Measurements from ENCODE around the gene PEX26.

Gene PEX26

DNA sequence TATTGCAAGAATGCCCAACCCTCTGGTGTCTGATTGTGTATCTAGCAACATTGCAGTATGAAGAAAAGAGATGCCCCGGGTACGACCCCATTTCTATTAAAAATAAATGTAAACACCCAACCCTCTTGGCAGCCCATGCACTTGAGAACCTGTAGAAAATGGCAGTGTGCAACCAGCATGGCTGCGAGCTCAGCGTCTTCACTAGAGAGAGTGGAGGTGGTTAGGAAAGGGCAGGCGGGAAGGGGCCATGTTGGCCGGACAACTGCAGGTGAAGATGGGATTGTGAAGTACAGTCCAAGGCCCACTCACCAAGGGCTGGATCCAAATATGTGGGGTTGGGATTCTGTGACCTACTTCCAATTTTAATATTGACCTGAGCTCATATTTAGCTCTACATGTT is 15.9 kb downstream of the PEX26 start:
- ChIA-PET POLR2A (no interaction called here), CTCF (interaction anchor here (0.8 kb wide), 1 partner anchor 17 kb away, joined by 3 read pairs; no protein-coding TSS in a partner anchor)
- H3K4me3 ChIP-seq (ENCODE audit: control insufficient read depth in 1 of 7, extremely low read depth in 1 of 7, insufficient read depth in 4 of 7, low read depth in 2 of 7, low read length in 6 of 7), result no peak overlapping the region
- H3K9me3 ChIP-seq (ENCODE audit: control extremely low read depth in 1 of 5, control insufficient read depth in 4 of 5, insufficient read depth in 2 of 5, low read depth in 1 of 5, low read length in 4 of 5), result peaks cover 0 to 2% (median 0%) of the 10 kb centered on the region in 5 experiments
- no peaks in the 10 kb centered on the region for H3K27me3 ChIP-seq (replicated peaks in 2 of 5; ENCODE audit: control insufficient read depth in 4 of 5, insufficient read depth in 5 of 5, low read length in 4 of 5)
- peaks cover 9 to 31% (median 22%) of the 10 kb centered on the region in 4 experiments for H3K36me3 ChIP-seq (ENCODE audit: control insufficient read depth in 4 of 4, insufficient read depth in 4 of 4, low read length in 3 of 4)
- no peak for DNase-seq
- H3K4me1 ChIP-seq (ENCODE audit: control extremely low read depth in 1 of 4, control insufficient read depth in 4 of 4, insufficient read depth in 4 of 4, low read length in 3 of 4), result no peaks in the 10 kb centered on the region
- no peak overlapping the region for H3K27ac ChIP-seq (ENCODE audit: insufficient read depth in 1 of 2, low read depth in 1 of 2, low read length in 2 of 2, poor library complexity in 1 of 2, severe bottlenecking in 2 of 2)
- WGBS (ENCODE audit: insufficient coverage), result 100% methylated on average over 4 of the region's 6 CpGs

DNA sequence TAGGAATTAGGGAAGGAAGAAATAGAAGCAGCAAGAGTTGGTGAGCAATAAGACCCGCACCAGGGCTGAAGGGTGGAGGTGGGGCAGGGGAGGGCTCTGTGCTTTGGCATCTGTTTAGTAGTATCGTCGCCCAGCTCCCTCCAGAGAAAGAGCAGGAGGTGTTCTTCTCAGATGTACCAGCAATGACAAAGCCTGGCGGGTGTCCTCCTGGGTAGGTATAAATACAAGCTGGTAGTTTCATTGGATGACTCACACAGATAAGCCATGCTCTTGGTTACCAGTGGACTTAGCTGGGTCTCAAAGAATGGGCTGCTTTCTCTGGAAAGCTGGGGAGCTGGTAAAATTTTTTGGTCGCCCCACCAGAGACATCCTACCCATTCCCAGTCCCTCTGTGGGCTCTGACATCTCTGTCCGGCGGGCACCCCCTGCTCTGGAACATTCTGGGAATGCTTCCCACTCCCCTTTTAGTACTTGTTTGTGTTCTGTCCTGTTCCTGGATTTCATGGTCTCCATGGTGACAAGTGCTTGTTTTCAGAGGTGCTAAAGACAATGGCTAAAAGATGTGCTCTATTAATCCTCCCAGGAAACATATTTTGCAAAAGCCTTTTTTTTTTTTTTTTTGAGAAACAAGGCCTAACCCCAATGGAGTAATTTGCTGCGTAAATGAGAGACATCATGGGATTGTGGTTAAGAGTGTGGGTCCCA is 17.5 kb downstream of the PEX26 start:
- no peaks in the 10 kb centered on the region for H3K4me1 ChIP-seq (ENCODE audit: control extremely low read depth in 1 of 4, control insufficient read depth in 4 of 4, insufficient read depth in 4 of 4, low read length in 3 of 4)
- no peak overlapping the region for H3K4me3 ChIP-seq (ENCODE audit: control insufficient read depth in 1 of 7, extremely low read depth in 1 of 7, insufficient read depth in 4 of 7, low read depth in 2 of 7, low read length in 6 of 7)
- H3K27ac ChIP-seq (ENCODE audit: insufficient read depth in 1 of 2, low read depth in 1 of 2, low read length in 2 of 2, poor library complexity in 1 of 2, severe bottlenecking in 2 of 2), result no peak overlapping the region
- no peak for DNase-seq
- peaks cover 9 to 19% (median 14%) of the 10 kb centered on the region in 4 experiments for H3K36me3 ChIP-seq (ENCODE audit: control insufficient read depth in 4 of 4, insufficient read depth in 4 of 4, low read length in 3 of 4)
- no peaks in the 10 kb centered on the region for H3K27me3 ChIP-seq (replicated peaks in 2 of 5; ENCODE audit: control insufficient read depth in 4 of 5, insufficient read depth in 5 of 5, low read length in 4 of 5)
- POLR2A ChIA-PET, result interaction anchor here (0.6 kb wide), 1 partner anchor 15 kb away, joined by 4 read pairs; no protein-coding TSS in a partner anchor
- WGBS (ENCODE audit: insufficient coverage), result 98% methylated on average over 7 of the region's 8 CpGs
- peaks cover 0 to 2% (median 0%) of the 10 kb centered on the region in 5 experiments for H3K9me3 ChIP-seq (ENCODE audit: control extremely low read depth in 1 of 5, control insufficient read depth in 4 of 5, insufficient read depth in 2 of 5, low read depth in 1 of 5, low read length in 4 of 5)
- CTCF ChIA-PET, result interaction anchor here (1.5 kb wide), 1 partner anchor 19 kb away, joined by 3 read pairs; no protein-coding TSS in a partner anchor

- Histone ChIP-seq H3K4me1 (ENCODE audit: control extremely low read depth in 1 of 4, control insufficient read depth in 4 of 4, insufficient read depth in 4 of 4, low read length in 3 of 4) (no peaks in the 10 kb centered on the region), H3K9me3 (ENCODE audit: control extremely low read depth in 1 of 5, control insufficient read depth in 4 of 5, insufficient read depth in 2 of 5, low read depth in 1 of 5, low read length in 4 of 5) (peaks cover 0 to 2% (median 0%) of the 10 kb centered on the region in 5 experiments), H3K4me3 (ENCODE audit: control insufficient read depth in 1 of 7, extremely low read depth in 1 of 7, insufficient read depth in 4 of 7, low read depth in 2 of 7, low read length in 6 of 7) (no peak overlapping the region), H3K27me3 (replicated peaks in 2 of 5; ENCODE audit: control insufficient read depth in 4 of 5, insufficient read depth in 5 of 5, low read length in 4 of 5) (no peaks in the 10 kb centered on the region), H3K27ac (ENCODE audit: insufficient read depth in 1 of 2, low read depth in 1 of 2, low read length in 2 of 2, poor library complexity in 1 of 2, severe bottlenecking in 2 of 2) (no peak overlapping the region), H3K36me3 (ENCODE audit: control insufficient read depth in 4 of 4, insufficient read depth in 4 of 4, low read length in 3 of 4) (peaks cover 2 to 16% (median 8%) of the 10 kb centered on the region in 4 experiments)
- no CpG with 5 or more reads among the region's 3 CpGs for WGBS (ENCODE audit: insufficient coverage)
- ChIA-PET POLR2A (no interaction called here), CTCF (no interaction called here)
- peak in 2 of 3 donors; percentile 53 to 78 for DNase-seq
Measured at GRCh38 chr22:18096823-18097222, 19.0 kb downstream of the PEX26 start.

GRCh38 chr22:18100781-18101180 is 23.0 kb downstream of the PEX26 start:
- H3K4me1 ChIP-seq (ENCODE audit: control extremely low read depth in 1 of 4, control insufficient read depth in 4 of 4, insufficient read depth in 4 of 4, low read length in 3 of 4), result no peaks in the 10 kb centered on the region
- no peak overlapping the region for H3K4me3 ChIP-seq (ENCODE audit: control insufficient read depth in 1 of 7, extremely low read depth in 1 of 7, insufficient read depth in 4 of 7, low read depth in 2 of 7, low read length in 6 of 7)
- POLR2A ChIA-PET, result no interaction called here
- 95% methylated on average over 3 of the region's 3 CpGs for WGBS (ENCODE audit: insufficient coverage)
- H3K9me3 ChIP-seq (ENCODE audit: control extremely low read depth in 1 of 5, control insufficient read depth in 4 of 5, insufficient read depth in 2 of 5, low read depth in 1 of 5, low read length in 4 of 5), result peaks cover 0 to 2% (median 1%) of the 10 kb centered on the region in 5 experiments
- no peaks in the 10 kb centered on the region for H3K27me3 ChIP-seq (replicated peaks in 2 of 5; ENCODE audit: control insufficient read depth in 4 of 5, insufficient read depth in 5 of 5, low read length in 4 of 5)
- no peak for DNase-seq
- peaks cover 0 to 17% (median 3%) of the 10 kb centered on the region in 4 experiments for H3K36me3 ChIP-seq (ENCODE audit: control insufficient read depth in 4 of 4, insufficient read depth in 4 of 4, low read length in 3 of 4)
- no peak overlapping the region for H3K27ac ChIP-seq (ENCODE audit: insufficient read depth in 1 of 2, low read depth in 1 of 2, low read length in 2 of 2, poor library complexity in 1 of 2, severe bottlenecking in 2 of 2)
- CTCF ChIA-PET, result no interaction called here

DNA sequence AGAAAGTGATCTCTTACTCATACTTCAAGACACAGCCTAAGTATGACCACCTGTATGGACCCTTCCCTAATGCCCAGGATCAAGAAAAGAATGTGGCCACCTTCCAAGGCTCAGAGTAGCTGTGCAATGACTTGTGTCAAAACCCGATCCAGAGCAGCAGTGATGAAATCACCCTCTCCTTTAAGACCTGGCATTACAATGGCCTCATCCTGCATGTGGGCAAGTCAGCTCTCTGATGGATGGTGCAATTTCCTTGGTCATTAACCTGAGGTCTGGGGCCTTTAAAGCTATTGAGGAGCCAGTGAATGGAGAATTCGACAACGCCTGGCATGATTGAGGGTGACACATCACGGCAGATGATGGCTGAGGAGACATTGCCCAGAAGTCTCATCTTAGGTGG is 23.7 kb downstream of the PEX26 start:
- Histone ChIP-seq H3K27ac (ENCODE audit: insufficient read depth in 1 of 2, low read depth in 1 of 2, low read length in 2 of 2, poor library complexity in 1 of 2, severe bottlenecking in 2 of 2) (no peak overlapping the region), H3K9me3 (ENCODE audit: control extremely low read depth in 1 of 5, control insufficient read depth in 4 of 5, insufficient read depth in 2 of 5, low read depth in 1 of 5, low read length in 4 of 5) (peaks cover 0 to 8% (median 6%) of the 10 kb centered on the region in 5 experiments), H3K4me3 (ENCODE audit: control insufficient read depth in 1 of 7, extremely low read depth in 1 of 7, insufficient read depth in 4 of 7, low read depth in 2 of 7, low read length in 6 of 7) (no peak overlapping the region), H3K27me3 (replicated peaks in 2 of 5; ENCODE audit: control insufficient read depth in 4 of 5, insufficient read depth in 5 of 5, low read length in 4 of 5) (no peaks in the 10 kb centered on the region), H3K36me3 (ENCODE audit: control insufficient read depth in 4 of 4, insufficient read depth in 4 of 4, low read length in 3 of 4) (peaks cover 0 to 19% (median 4%) of the 10 kb centered on the region in 4 experiments), H3K4me1 (ENCODE audit: control extremely low read depth in 1 of 4, control insufficient read depth in 4 of 4, insufficient read depth in 4 of 4, low read length in 3 of 4) (no peaks in the 10 kb centered on the region)
- DNase-seq, result no peak
- CTCF ChIA-PET, result no interaction called here
- POLR2A ChIA-PET, result no interaction called here
- 94% methylated on average over 4 of the region's 4 CpGs for whole genome bisulfite sequencing (ENCODE audit: insufficient coverage)

- peaks cover 0 to 11% (median 0%) of the 10 kb centered on the region in 5 experiments for H3K27me3 ChIP-seq (replicated peaks in 2 of 5; ENCODE audit: control insufficient read depth in 4 of 5, insufficient read depth in 5 of 5, low read length in 4 of 5)
- ChIA-PET POLR2A (no interaction called here), CTCF (interaction anchor here (0.9 kb wide), 1 partner anchor 25 kb away, joined by 3 read pairs; no protein-coding TSS in a partner anchor)
- peaks cover 0 to 16% (median 8%) of the 10 kb centered on the region in 5 experiments for H3K9me3 ChIP-seq (ENCODE audit: control extremely low read depth in 1 of 5, control insufficient read depth in 4 of 5, insufficient read depth in 2 of 5, low read depth in 1 of 5, low read length in 4 of 5)
- no peak overlapping the region for H3K4me3 ChIP-seq (ENCODE audit: control insufficient read depth in 1 of 7, extremely low read depth in 1 of 7, insufficient read depth in 4 of 7, low read depth in 2 of 7, low read length in 6 of 7)
- H3K36me3 ChIP-seq (ENCODE audit: control insufficient read depth in 4 of 4, insufficient read depth in 4 of 4, low read length in 3 of 4), result peaks cover 0 to 19% (median 2%) of the 10 kb centered on the region in 4 experiments
- H3K27ac ChIP-seq (ENCODE audit: insufficient read depth in 1 of 2, low read depth in 1 of 2, low read length in 2 of 2, poor library complexity in 1 of 2, severe bottlenecking in 2 of 2), result no peak overlapping the region
- H3K4me1 ChIP-seq (ENCODE audit: control extremely low read depth in 1 of 4, control insufficient read depth in 4 of 4, insufficient read depth in 4 of 4, low read length in 3 of 4), result no peaks in the 10 kb centered on the region
- no peak for DNase-seq
- 96% methylated on average over 7 of the region's 14 CpGs for WGBS (ENCODE audit: insufficient coverage)
Measured at GRCh38 chr22:18103527-18104269, 25.9 kb downstream of the PEX26 start.

- peaks cover 0 to 19% (median 2%) of the 10 kb centered on the region in 4 experiments for H3K36me3 ChIP-seq (ENCODE audit: control insufficient read depth in 4 of 4, insufficient read depth in 4 of 4, low read length in 3 of 4)
- H3K4me3 ChIP-seq (ENCODE audit: control insufficient read depth in 1 of 7, extremely low read depth in 1 of 7, insufficient read depth in 4 of 7, low read depth in 2 of 7, low read length in 6 of 7), result no peak overlapping the region
- DNase-seq, result no peak
- H3K27ac ChIP-seq (ENCODE audit: insufficient read depth in 1 of 2, low read depth in 1 of 2, low read length in 2 of 2, poor library complexity in 1 of 2, severe bottlenecking in 2 of 2), result no peak overlapping the region
- H3K27me3 ChIP-seq (replicated peaks in 2 of 5; ENCODE audit: control insufficient read depth in 4 of 5, insufficient read depth in 5 of 5, low read length in 4 of 5), result peaks cover 0 to 15% (median 0%) of the 10 kb centered on the region in 5 experiments
- ChIA-PET POLR2A (no interaction called here), CTCF (interaction anchor here (0.9 kb wide), 1 partner anchor 25 kb away, joined by 3 read pairs; no protein-coding TSS in a partner anchor)
- peaks cover 0 to 16% (median 8%) of the 10 kb centered on the region in 5 experiments for H3K9me3 ChIP-seq (ENCODE audit: control extremely low read depth in 1 of 5, control insufficient read depth in 4 of 5, insufficient read depth in 2 of 5, low read depth in 1 of 5, low read length in 4 of 5)
- 100% methylated on average over 2 of the region's 4 CpGs for WGBS (ENCODE audit: insufficient coverage)
- H3K4me1 ChIP-seq (ENCODE audit: control extremely low read depth in 1 of 4, control insufficient read depth in 4 of 4, insufficient read depth in 4 of 4, low read length in 3 of 4), result peaks cover 0 to under 1% (median 0%) of the 10 kb centered on the region in 4 experiments
Measured at GRCh38 chr22:18104566-18104965, 26.8 kb downstream of the PEX26 start.
